K562 (cell line): ENCODE results near the gene SKIDA1. TPM values are rescaled to one million over a fixed set of nuclear protein-coding genes. Genes with fewer than 3 reads are reported as not detected.

Experiments
- DNMT1 ChIP-seq: fragments of 450-650 bp; IDR thresholded peaks from 2 replicates; pipeline ENCODE4 v1.6.1; 2016; ENCODE audit warnings: antibody characterized with exemption, mild to moderate bottlenecking
- EP300 ChIP-seq: IDR thresholded peaks from 2 replicates; pipeline ENCODE4 v1.6.1; 2012; ENCODE audit warnings: low read length, improper control_type of control experiment
- ETV5 ChIP-seq: sonication (generic); formaldehyde crosslinking; IDR thresholded peaks from 2 replicates; pipeline ENCODE4 v1.4.0; 2020; ENCODE audit warnings: low read depth, mild to moderate bottlenecking, missing genetic modification reagents
- LARP7 ChIP-seq: fragments of 450-650 bp; IDR thresholded peaks from 2 replicates; pipeline ENCODE4 v1.6.1; 2016
- PHF8 ChIP-seq: fragments of 200-600 bp; sonication (generic); IDR thresholded peaks from 2 replicates; pipeline ENCODE4 v1.6.1; 2012; ENCODE audit warnings: mixed run types, mild to moderate bottlenecking, inconsistent platforms, low read length, moderate library complexity, borderline replicate concordance
- SIN3B ChIP-seq: fragments of 450-650 bp; IDR thresholded peaks from 2 replicates; pipeline ENCODE4 v1.6.1; 2017; ENCODE audit warnings: low read depth, mild to moderate bottlenecking, moderate library complexity
- ZFPM2 ChIP-seq: fragments of 250-450 bp; sonication (Bioruptor Pico); IDR thresholded peaks from 2 replicates; pipeline ENCODE4 v1.5.1; 2022; ENCODE audit warnings: mild to moderate bottlenecking
- ZNF124 ChIP-seq: sonication (generic); formaldehyde crosslinking; IDR thresholded peaks from 2 replicates; pipeline ENCODE4 v1.8.1; 2022; ENCODE audit warnings: missing genetic modification reagents
- ZNF316 ChIP-seq: fragments of 450-650 bp; IDR thresholded peaks from 2 replicates; pipeline ENCODE4 v1.6.1; 2016
- ZNF644 ChIP-seq: fragments of 200-800 bp; sonication (Bioruptor generic); IDR thresholded peaks from 2 replicates; pipeline ENCODE4 v1.6.1; 2016; ENCODE audit warnings: low read depth, missing genetic modification characterization, missing compliant biosample characterization
- ZNF695 ChIP-seq: fragments of 450-650 bp; formaldehyde crosslinking; IDR thresholded peaks from 2 replicates; pipeline ENCODE4 v1.4.0; 2020; ENCODE audit warnings: mild to moderate bottlenecking, moderate library complexity
- polyA plus RNA-seq, 8 experiments: library from polyadenylated mRNA; depleted of rRNA in 4 of 8; stranded (reverse) in 5 of 8; unstranded in 3 of 8; fragments of >200 nt; fragmentation: Nextera tagmentation in 2 of 8; fragmentation: Illumina TruSeq in 1 of 8; extraction: Ambion mirVana in 2 of 8; extraction: Trizol in 1 of 8; gene quantifications; 2 replicates each; pipeline versions ENCODE4 v1.2.1 to v1.2.3, GENCODE V29; 2011 to 2014; ENCODE audit warnings: inconsistent platforms in 1 of 8, missing spikeins in 1 of 8
- total RNA-seq, 7 experiments: library from RNA; depleted of rRNA in 6 of 7; stranded (reverse); fragments of >200 nt in 6 of 7; fragmentation: Illumina TruSeq in 2 of 7; extraction: Trizol in 2 of 7; gene quantifications; 2 replicates each; pipeline versions ENCODE4 v1.2.1 to v1.2.3, GENCODE V29; 2011 to 2021; ENCODE audit warnings: low replicate concordance in 1 of 7
- TF ChIP-seq, protein P1 (sequence below), 2 experiments: fragments of 450-650 bp; IDR thresholded peaks; 2 replicates each; pipeline ENCODE4 v1.6.1; 2016; ENCODE audit warnings: mild to moderate bottlenecking in 2 of 2, borderline replicate concordance in 1 of 2, low read depth in 1 of 2, moderate library complexity in 1 of 2
- TF ChIP-seq, protein P2 (sequence below): sonication (generic); formaldehyde crosslinking; IDR thresholded peaks from 2 replicates; pipeline ENCODE4 v1.8.1; 2023; ENCODE audit warnings: mild to moderate bottlenecking, missing genetic modification reagents
- TF ChIP-seq, protein P3 (sequence below), 2 experiments: fragments of 450-650 bp in 1 of 2; sonication (generic) in 1 of 2; formaldehyde crosslinking in 1 of 2; IDR thresholded peaks in 1 of 2; conservative IDR thresholded peaks in 1 of 2; 2 replicates each; pipeline versions ENCODE4 v1.6.1 to v1.8.1; 2016 to 2023; ENCODE audit warnings: mild to moderate bottlenecking in 2 of 2, moderate library complexity in 2 of 2, inconsistent platforms in 1 of 2, missing genetic modification reagents in 1 of 2
- TF ChIP-seq, protein P4 (sequence below): IDR thresholded peaks from 3 replicates; pipeline ENCODE4 v1.6.1; 2011; ENCODE audit warnings: borderline replicate concordance, mild to moderate bottlenecking; ENCODE audit not compliant: insufficient read length, insufficient read depth

SKIDA1 gene
- total and polyA plus RNA-seq, 9 of the 15 experiments (the other 6 are each of a cell fraction or from before 2014, with no cell fraction given) = 0.05 to 1.1 (median 0.42) TPM

DNA sequence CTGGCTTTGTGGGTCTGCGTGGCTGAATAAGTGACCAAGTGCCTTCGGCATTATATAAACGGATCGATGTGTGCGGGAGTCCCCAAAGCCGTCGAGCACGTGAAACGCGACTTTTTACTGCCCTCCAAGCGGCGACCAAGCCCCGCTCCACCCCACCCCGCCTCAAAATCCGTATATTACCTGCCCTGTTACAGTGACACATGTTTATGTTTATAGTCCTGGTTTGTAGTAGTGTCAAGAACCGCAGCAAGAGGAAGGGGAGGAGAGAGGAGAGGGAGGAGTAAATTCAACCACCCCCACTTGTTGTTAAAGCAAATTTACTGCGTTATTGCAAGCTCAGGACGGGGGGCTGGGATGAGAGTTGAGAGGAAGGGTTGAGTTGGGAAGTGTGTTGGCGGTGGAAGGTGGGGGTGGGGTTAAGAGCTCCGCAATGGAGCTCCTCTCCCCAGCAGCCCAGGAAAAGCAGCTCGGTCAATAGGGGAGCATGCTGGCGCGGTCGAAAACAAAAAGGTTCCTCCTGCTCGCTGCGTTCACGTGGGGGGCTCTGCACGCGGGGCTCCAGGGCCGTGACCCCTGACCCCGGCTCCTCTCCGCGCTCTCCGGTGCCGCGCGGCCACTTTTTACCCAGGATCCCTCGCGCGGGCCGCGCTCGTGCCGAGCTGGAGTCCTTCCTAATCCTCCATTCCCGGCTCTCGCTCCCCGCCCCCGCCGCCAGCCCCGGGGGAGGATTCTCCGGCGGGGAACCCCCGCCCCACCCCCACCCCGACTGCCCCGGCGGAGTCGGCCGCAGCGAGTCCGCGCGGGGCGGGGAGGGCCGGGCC is at the start of gene SKIDA1 (continued):
- TF ChIP-seq, protein P1, sequence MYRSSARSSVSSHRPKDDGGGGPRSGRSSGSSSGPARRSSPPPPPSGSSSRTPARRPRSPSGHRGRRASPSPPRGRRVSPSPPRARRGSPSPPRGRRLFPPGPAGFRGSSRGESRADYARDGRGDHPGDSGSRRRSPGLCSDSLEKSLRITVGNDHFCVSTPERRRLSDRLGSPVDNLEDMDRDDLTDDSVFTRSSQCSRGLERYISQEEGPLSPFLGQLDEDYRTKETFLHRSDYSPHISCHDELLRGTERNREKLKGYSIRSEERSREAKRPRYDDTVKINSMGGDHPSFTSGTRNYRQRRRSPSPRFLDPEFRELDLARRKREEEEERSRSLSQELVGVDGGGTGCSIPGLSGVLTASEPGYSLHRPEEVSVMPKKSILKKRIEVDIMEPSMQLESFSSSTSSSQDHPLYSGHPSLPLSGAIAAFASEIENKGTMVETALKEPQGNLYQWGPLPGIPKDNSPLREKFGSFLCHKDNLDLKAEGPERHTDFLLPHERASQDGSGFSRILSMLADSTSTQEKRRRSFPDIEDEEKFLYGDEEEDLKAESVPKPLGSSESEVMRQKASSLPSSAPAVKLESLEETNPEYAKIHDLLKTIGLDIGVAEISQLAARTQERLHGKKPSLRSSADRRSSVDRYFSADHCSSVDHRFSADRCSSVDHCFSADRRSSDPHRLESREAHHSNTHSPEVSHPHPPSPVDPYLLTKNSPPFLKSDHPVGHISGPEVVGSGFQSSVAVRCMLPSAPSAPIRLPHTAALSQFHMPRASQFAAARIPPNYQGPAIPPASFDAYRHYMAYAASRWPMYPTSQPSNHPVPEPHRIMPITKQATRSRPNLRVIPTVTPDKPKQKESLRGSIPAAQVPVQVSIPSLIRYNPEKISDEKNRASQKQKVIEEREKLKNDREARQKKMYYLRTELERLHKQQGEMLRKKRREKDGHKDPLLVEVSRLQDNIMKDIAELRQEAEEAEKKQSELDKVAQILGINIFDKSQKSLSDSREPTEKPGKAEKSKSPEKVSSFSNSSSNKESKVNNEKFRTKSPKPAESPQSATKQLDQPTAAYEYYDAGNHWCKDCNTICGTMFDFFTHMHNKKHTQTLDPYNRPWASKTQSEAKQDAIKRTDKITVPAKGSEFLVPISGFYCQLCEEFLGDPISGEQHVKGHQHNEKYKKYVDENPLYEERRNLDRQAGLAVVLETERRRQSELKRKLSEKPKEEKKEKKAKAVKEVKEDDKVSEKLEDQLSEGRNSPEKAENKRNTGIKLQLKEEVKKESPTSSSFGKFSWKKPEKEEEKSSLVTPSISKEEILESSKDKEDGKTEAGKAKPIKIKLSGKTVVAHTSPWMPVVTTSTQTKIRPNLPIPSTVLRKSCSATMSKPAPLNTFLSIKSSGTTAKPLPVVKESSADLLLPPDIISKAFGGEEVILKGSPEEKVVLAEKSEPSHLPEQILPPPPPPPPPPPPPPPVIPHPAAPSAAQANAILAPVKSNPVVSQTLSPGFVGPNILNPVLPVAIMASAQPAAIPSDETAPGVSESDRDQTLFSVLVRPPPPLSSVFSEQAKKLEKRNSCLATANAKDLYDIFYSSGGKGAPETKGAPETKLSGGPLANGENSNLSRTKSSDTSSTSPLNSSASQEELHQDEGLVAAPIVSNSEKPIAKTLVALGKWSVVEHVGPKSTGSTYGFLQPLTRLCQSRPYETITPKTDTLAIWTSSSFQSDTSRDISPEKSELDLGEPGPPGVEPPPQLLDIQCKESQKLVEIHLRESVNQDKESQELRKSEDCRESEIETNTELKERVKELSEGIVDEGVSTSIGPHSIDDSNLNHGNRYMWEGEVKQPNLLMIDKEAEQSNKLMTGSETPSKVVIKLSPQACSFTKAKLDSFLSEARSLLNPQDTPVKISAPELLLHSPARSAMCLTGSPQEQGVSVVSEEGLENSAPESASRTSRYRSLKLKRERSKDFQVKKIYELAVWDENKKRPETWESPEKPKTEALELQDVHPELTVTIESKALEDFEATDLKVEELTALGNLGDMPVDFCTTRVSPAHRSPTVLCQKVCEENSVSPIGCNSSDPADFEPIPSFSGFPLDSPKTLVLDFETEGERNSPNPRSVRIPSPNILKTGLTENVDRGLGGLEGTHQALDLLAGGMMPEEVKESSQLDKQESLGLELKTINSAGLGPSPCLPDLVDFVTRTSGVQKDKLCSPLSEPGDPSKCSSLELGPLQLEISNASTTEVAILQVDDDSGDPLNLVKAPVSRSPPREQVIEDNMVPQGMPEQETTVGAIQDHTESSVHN (IDR thresholded peaks at IDR 0.05; ENCODE audit: borderline replicate concordance in 1 of 2, low read depth in 1 of 2) = peak in 1 of 2 experiments; percentile 70; a peak in 2 of 4 replicates
- no peak for TF ChIP-seq LARP7
- no peak for TF ChIP-seq ZNF695 (CRISPR knock-in tag)
- TF ChIP-seq ZFPM2 (CRISPR knock-in tag) = no peak
- peak; percentile 84; the same call in 1 of the 2 replicates for TF ChIP-seq PHF8
- no peak for TF ChIP-seq DNMT1
- no peak for TF ChIP-seq ZNF124 (CRISPR knock-in tag)
- peak; percentile 46; the same call in 1 of the 2 replicates for TF ChIP-seq ZNF644 (tag)
- TF ChIP-seq, protein P2, sequence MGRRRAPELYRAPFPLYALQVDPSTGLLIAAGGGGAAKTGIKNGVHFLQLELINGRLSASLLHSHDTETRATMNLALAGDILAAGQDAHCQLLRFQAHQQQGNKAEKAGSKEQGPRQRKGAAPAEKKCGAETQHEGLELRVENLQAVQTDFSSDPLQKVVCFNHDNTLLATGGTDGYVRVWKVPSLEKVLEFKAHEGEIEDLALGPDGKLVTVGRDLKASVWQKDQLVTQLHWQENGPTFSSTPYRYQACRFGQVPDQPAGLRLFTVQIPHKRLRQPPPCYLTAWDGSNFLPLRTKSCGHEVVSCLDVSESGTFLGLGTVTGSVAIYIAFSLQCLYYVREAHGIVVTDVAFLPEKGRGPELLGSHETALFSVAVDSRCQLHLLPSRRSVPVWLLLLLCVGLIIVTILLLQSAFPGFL (CRISPR knock-in tag) = no peak
- TF ChIP-seq ETV5 = no peak; the same call in 1 of the 2 replicates
- peak; percentile 43 for TF ChIP-seq EP300
- TF ChIP-seq SIN3B = no peak
- TF ChIP-seq ZNF316 = peak; percentile 44; the same call in 1 of the 2 replicates
- TF ChIP-seq, protein P3, sequence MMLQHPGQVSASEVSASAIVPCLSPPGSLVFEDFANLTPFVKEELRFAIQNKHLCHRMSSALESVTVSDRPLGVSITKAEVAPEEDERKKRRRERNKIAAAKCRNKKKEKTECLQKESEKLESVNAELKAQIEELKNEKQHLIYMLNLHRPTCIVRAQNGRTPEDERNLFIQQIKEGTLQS (IDR thresholded peaks at IDR 0.05) = no peak; the same call in 1 of the 2 replicates
- TF ChIP-seq, protein P3 (CRISPR knock-in tag; conservative IDR thresholded peaks at IDR 0.05) = no peak
- TF ChIP-seq, protein P4, sequence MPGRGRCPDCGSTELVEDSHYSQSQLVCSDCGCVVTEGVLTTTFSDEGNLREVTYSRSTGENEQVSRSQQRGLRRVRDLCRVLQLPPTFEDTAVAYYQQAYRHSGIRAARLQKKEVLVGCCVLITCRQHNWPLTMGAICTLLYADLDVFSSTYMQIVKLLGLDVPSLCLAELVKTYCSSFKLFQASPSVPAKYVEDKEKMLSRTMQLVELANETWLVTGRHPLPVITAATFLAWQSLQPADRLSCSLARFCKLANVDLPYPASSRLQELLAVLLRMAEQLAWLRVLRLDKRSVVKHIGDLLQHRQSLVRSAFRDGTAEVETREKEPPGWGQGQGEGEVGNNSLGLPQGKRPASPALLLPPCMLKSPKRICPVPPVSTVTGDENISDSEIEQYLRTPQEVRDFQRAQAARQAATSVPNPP = no peak
